Left lung (tissue), 10 donors: Measurements from ENCODE around the gene LCE6A. TPM values are rescaled to one million over a fixed set of nuclear protein-coding genes. Genes with fewer than 3 reads are reported as not detected.

Experiments used
- ATAC-seq: fragments of 200-7000 bp; cut with Tn5 transposase; one replicate; pipeline ENCODE4 v1.9.1; 2020; ENCODE audit warnings: moderate library complexity
- DNase-seq, 4 donors: peaks; one replicate each; pipeline ENCODE4 v3.0.0-alpha.2; 2013 to 2020
- H3K27ac ChIP-seq, 2 donors: fragments of 200-600 bp; sonication (generic) in 1 of 2; one replicate each; pipeline versions ENCODE4 v1.5.0 to v1.8.0; 2020 to 2021
- H3K27me3 ChIP-seq, 2 donors: fragments of 200-600 bp; sonication (generic) in 1 of 2; one replicate each; pipeline versions ENCODE4 v1.5.0 to v1.8.0; 2020 to 2021
- H3K36me3 ChIP-seq, 2 donors: fragments of 200-600 bp; sonication (generic) in 1 of 2; one replicate each; pipeline versions ENCODE4 v1.5.0 to v1.8.0; 2020 to 2021
- H3K4me1 ChIP-seq, 2 donors: fragments of 200-600 bp; one replicate each; pipeline ENCODE4 v1.8.0; 2021
- H3K4me3 ChIP-seq, 2 donors: fragments of 200-600 bp; sonication (generic) in 1 of 2; one replicate each; pipeline versions ENCODE4 v1.5.0 to v1.8.0; 2020 to 2021; ENCODE audit warnings: mild to moderate bottlenecking in 1 of 2
- H3K9me3 ChIP-seq, 2 donors: fragments of 200-600 bp; sonication (generic) in 1 of 2; one replicate each; pipeline versions ENCODE4 v1.5.0 to v1.8.0; 2020 to 2021
- intact Hi-C, 2 donors: fragments of 100-400 bp; cut with DNase I; formaldehyde crosslinking; loops; one replicate each; pipeline versions ENCODE4 v1.11.2 to v1.14.2; 2022
- polyA plus RNA-seq, 6 donors: library from polyadenylated mRNA; unstranded; fragments of 120-200 nt; gene quantifications; one replicate each; pipeline ENCODE4 v1.2.1, GENCODE V29; 2013; ENCODE audit not compliant: insufficient read length in 6 of 6
- total RNA-seq, 2 donors: library from RNA; stranded (reverse); fragmentation: NEBNext Ultra II Directional; extraction: Animal tissue kit (Norgen Biotek cat#: 25700); gene quantifications; one replicate each; pipeline ENCODE4 v1.2.1, GENCODE V29; 2021
- TF ChIP-seq, protein P1 (sequence below), 2 donors: fragments of 200-600 bp; sonication (generic) in 1 of 2; IDR thresholded peaks; one replicate each; pipeline versions ENCODE4 v1.5.0 to v1.8.0; 2021; ENCODE audit warnings: antibody characterized with exemption in 2 of 2
- donor health status: DM: no; HTN: yes; CAD: no.
- donor health status: DM: no; HTN: no; CAD: no.

The LCE6A gene
- total and polyA plus RNA-seq, 8 donors, result not detected

GRCh38 chr1:152811050-152811449 is 31.6 kb upstream of the LCE6A start:
- no peaks in the 10 kb centered on the region for H3K36me3 ChIP-seq
- H3K27ac ChIP-seq, result no peak overlapping the region
- intact Hi-C loops, result no loop called here
- H3K4me3 ChIP-seq, result no peak overlapping the region
- no peak for ATAC-seq
- DNase-seq, result no peak
- H3K4me1 ChIP-seq, result no peaks in the 10 kb centered on the region
- no peaks in the 10 kb centered on the region for H3K27me3 ChIP-seq
- no peaks in the 10 kb centered on the region for H3K9me3 ChIP-seq
- TF ChIP-seq, protein P1, sequence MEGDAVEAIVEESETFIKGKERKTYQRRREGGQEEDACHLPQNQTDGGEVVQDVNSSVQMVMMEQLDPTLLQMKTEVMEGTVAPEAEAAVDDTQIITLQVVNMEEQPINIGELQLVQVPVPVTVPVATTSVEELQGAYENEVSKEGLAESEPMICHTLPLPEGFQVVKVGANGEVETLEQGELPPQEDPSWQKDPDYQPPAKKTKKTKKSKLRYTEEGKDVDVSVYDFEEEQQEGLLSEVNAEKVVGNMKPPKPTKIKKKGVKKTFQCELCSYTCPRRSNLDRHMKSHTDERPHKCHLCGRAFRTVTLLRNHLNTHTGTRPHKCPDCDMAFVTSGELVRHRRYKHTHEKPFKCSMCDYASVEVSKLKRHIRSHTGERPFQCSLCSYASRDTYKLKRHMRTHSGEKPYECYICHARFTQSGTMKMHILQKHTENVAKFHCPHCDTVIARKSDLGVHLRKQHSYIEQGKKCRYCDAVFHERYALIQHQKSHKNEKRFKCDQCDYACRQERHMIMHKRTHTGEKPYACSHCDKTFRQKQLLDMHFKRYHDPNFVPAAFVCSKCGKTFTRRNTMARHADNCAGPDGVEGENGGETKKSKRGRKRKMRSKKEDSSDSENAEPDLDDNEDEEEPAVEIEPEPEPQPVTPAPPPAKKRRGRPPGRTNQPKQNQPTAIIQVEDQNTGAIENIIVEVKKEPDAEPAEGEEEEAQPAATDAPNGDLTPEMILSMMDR (IDR thresholded peaks at IDR 0.05), result no peak

- no peak within 1 kb of the TSS for H3K27ac ChIP-seq
- DNase-seq (no peak), ATAC-seq (no peak)
- no peaks in the 10 kb centered on the region for H3K27me3 ChIP-seq
- intact Hi-C loops, result no loop called here
- H3K9me3 ChIP-seq, result no peaks in the 10 kb centered on the region
- no peaks in the 10 kb centered on the region for H3K36me3 ChIP-seq
- TF ChIP-seq, protein P1 (IDR thresholded peaks at IDR 0.05), result no peak
- H3K4me1 ChIP-seq, result no peaks in the 10 kb centered on the region
- no peak within 1 kb of the TSS for H3K4me3 ChIP-seq
These were observed 31.0 kb upstream of the LCE6A start, which contains the start of gene LCE1B for GRCh38 chr1:152811671-152812070. Gene LCE1B, plus strand, starts transcription at chr1:152811971. Its CDS starts 476 bp downstream, at chr1:152812447.

DNA sequence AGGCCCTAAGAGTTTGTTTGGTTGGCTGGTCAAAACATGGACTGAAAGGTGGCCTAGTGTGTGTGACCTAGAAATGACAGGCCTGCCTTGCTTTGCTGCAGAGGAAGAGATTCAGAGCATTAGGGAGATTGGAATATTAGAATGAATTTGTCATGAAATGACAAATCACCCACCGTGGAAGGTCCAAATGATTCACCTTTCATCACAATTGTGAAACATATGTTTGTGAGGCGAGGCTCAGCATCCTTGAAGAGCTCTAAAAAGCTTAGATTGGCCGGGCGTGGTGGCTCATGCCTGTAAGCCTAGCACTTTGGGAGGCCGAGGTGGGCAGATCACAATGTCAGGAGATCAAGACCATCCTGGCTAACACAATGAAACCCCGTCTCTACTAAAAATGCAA is 25.3 kb upstream of the LCE6A start:
- no peak for ATAC-seq
- no peaks in the 10 kb centered on the region for H3K9me3 ChIP-seq
- no peaks in the 10 kb centered on the region for H3K36me3 ChIP-seq
- TF ChIP-seq, protein P1 (IDR thresholded peaks at IDR 0.05), result no peak
- no peaks in the 10 kb centered on the region for H3K27me3 ChIP-seq
- intact Hi-C loops, result no loop called here
- no peak for DNase-seq
- no peak overlapping the region for H3K4me3 ChIP-seq
- no peak overlapping the region for H3K27ac ChIP-seq
- H3K4me1 ChIP-seq, result no peaks in the 10 kb centered on the region

GRCh38 chr1:152823294-152823693 is 19.4 kb upstream of the LCE6A start:
- DNase-seq (peak in 1 of 4 donors; percentile 11), ATAC-seq (no peak)
- no peak overlapping the region for H3K27ac ChIP-seq
- TF ChIP-seq, protein P1 (IDR thresholded peaks at IDR 0.05), result no peak
- H3K4me1 ChIP-seq, result no peaks in the 10 kb centered on the region
- intact Hi-C loops, result no loop called here
- no peaks in the 10 kb centered on the region for H3K9me3 ChIP-seq
- no peak overlapping the region for H3K4me3 ChIP-seq
- H3K27me3 ChIP-seq, result peaks cover 0 to 7% of the 10 kb centered on the region in 2 donors
- H3K36me3 ChIP-seq, result no peaks in the 10 kb centered on the region

DNA sequence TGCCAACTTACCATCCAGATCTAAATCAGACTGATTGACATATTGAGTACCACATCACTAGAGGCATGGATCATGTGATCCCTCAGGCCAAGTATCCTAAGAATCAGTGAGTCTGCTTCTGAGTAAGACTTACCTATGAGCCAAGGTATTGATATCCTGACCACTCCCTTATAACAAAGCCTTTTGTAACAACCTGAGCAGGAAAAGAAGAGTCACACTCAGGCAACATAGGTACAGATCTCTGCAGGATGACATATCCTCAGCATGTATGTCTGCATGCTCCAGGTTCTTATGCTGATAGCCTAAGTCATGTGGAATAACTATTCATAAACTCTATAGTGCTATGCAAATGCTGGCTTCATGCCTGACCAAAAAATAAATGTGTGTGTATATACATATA is 17.7 kb upstream of the LCE6A start:
- Histone ChIP-seq H3K27me3 (peaks cover 0 to 14% of the 10 kb centered on the region in 2 donors), H3K36me3 (no peaks in the 10 kb centered on the region), H3K4me1 (no peaks in the 10 kb centered on the region), H3K27ac (no peak overlapping the region), H3K4me3 (no peak overlapping the region), H3K9me3 (no peaks in the 10 kb centered on the region)
- DNase-seq (no peak), ATAC-seq (no peak)
- intact Hi-C loops, result no loop called here
- TF ChIP-seq, protein P1 (IDR thresholded peaks at IDR 0.05), result no peak
